SU-DHL-6 (cell line): ENCODE measurements around the gene MAGI3.

Experiments
- EZH2phosphoT487 ChIP-seq: fragments of 200-600 bp; sonication (generic), shearing (Covaris generic); conservative IDR thresholded peaks from 2 replicates; pipeline ENCODE4 v1.6.1; 2018; ENCODE audit warnings: mild to moderate bottlenecking, antibody characterized with exemption, low read length, moderate library complexity, mixed read lengths
- TF ChIP-seq, protein P1 (sequence below): fragments of 200-600 bp; sonication (generic); IDR thresholded peaks from one replicate; pipeline ENCODE4 v1.5.1; 2017; ENCODE audit warnings: antibody characterized with exemption, mild to moderate bottlenecking, low read length, moderate library complexity; ENCODE audit not compliant: insufficient read depth, poor library complexity, severe bottlenecking

DNA sequence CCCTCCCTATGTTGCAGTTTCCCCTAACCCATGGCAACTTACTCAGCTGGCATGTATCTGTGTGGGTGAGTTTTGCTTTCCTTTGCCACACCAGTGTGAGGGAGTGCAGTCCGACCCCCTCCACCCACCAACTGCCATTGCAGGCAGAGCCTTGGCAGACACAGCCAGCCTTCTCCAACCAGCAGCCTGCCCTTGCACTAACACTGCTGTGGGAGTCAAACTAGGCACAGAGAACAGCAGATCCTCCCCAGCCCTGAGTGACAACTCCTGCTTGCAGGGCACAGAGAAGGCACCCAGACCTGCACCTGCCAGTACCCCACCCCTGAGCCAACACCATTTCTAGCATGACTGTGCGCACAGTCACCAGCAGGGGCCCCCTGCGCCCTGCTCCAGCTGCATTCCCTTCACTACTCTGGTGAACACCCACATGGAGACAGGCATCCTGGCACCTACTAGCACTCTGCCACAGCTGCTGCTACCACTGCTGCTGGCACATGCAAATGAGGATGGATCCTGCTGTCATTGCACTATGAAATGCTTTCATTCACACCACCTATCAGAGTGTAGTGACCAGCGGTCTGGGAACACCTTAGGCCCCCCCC lies 98.4 kb downstream of the MAGI3 start:
- TF ChIP-seq, protein P1, sequence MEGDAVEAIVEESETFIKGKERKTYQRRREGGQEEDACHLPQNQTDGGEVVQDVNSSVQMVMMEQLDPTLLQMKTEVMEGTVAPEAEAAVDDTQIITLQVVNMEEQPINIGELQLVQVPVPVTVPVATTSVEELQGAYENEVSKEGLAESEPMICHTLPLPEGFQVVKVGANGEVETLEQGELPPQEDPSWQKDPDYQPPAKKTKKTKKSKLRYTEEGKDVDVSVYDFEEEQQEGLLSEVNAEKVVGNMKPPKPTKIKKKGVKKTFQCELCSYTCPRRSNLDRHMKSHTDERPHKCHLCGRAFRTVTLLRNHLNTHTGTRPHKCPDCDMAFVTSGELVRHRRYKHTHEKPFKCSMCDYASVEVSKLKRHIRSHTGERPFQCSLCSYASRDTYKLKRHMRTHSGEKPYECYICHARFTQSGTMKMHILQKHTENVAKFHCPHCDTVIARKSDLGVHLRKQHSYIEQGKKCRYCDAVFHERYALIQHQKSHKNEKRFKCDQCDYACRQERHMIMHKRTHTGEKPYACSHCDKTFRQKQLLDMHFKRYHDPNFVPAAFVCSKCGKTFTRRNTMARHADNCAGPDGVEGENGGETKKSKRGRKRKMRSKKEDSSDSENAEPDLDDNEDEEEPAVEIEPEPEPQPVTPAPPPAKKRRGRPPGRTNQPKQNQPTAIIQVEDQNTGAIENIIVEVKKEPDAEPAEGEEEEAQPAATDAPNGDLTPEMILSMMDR: no peak
- TF ChIP-seq EZH2phosphoT487: no peak
